ENCODE measurements around the gene CRYBG1. TPM values are rescaled to one million over a fixed set of nuclear protein-coding genes. Genes with fewer than 3 reads are reported as not detected.

Gene CRYBG1
- total and polyA plus RNA-seq, 8 donors: 2.3 to 9.2 (median 4.3) TPM

GRCh38 chr6:106496823-106497222, 136.3 kb downstream of the CRYBG1 start:
- no peak overlapping the region for H3K4me3 ChIP-seq
- ATAC-seq (peak in 1 of 4 donors; percentile 46), FAIRE-seq (no peak), DNase-seq (no peak)
- 76 to 90% methylated on average over 6 of the region's 6 CpGs for WGBS, 2 donors
- no peaks in the 10 kb centered on the region for H3K27me3 ChIP-seq
- H3K9me3 ChIP-seq: no peaks in the 10 kb centered on the region
- intact Hi-C loops (cut with DNase I): no loop called here
- no peaks in the 10 kb centered on the region for H3K4me1 ChIP-seq
- no peaks in the 10 kb centered on the region for H3K36me3 ChIP-seq
- H3K27ac ChIP-seq: no peak overlapping the region
- TF ChIP-seq CTCF (IDR thresholded peaks at IDR 0.05): no peak

DNA sequence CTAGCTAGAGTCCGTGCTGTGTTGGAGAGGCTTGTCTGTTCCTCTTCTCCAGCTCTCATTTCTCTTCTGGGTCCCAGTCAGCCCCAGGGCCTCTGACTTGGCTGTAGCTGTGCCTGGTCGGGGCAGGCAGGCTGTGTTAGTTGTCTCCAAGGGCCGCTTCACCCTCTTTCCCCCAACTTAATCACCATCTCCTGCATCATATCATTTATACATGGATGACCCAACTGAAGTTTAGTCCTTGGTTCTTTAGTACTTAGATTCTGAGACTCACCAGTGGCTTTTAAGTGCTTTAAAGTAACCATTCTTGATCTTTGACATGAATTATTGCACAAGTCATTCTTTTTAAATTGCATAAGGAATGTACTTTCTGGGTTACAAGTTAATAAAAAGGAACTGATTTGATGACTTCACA, 141.4 kb downstream of the CRYBG1 start:
- TF ChIP-seq CTCF (IDR thresholded peaks at IDR 0.05): no peak

DNA sequence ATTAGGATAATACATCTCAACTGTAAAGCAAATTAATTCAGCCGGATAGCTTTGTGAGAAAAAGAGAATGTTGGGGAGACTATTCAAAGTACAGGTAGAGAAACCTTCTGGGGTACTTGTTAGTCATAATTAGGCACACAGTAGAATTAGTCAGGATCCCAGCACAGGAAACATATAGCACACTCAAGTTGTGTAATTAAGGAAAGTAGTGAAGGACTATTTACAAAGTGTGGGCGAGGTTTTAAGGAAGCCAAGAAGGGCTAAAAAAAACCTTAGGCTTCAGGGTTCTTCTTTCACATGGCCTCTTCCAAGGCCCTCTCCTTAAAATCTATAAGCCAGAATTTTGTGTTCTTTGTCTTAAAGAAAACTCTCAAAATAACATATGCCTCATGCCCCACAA, 142.0 kb downstream of the CRYBG1 start:
- Histone ChIP-seq H3K27me3 (no peaks in the 10 kb centered on the region), H3K36me3 (no peaks in the 10 kb centered on the region), H3K4me3 (no peak overlapping the region), H3K27ac (no peak overlapping the region), H3K4me1 (no peaks in the 10 kb centered on the region), H3K9me3 (no peaks in the 10 kb centered on the region)
- ATAC-seq (peak in 1 of 4 donors; percentile 46), FAIRE-seq (no peak), DNase-seq (no peak)
- no peak for TF ChIP-seq CTCF (IDR thresholded peaks at IDR 0.05)
- intact Hi-C loops (cut with DNase I): no loop called here
- 85 to 95% methylated on average over 2 of the region's 2 CpGs for WGBS, 2 donors

More for the DNA sequence above, 141.4 kb downstream of the CRYBG1 start:
- Histone ChIP-seq H3K4me3 (no peak overlapping the region), H3K27me3 (no peaks in the 10 kb centered on the region), H3K27ac (no peak overlapping the region), H3K9me3 (no peaks in the 10 kb centered on the region), H3K4me1 (no peaks in the 10 kb centered on the region), H3K36me3 (no peaks in the 10 kb centered on the region)
- ATAC-seq: peak in 2 of 4 donors; percentile 61 to 70
- 70 to 85% methylated on average over 3 of the region's 3 CpGs for WGBS, 2 donors
- FAIRE-seq: no peak
- DNase-seq: no peak
- intact Hi-C loops (cut with DNase I): no loop called here

GRCh38 chr6:106508277-106508676, 147.8 kb downstream of the CRYBG1 start:
- H3K27me3 ChIP-seq: no peaks in the 10 kb centered on the region
- no peak for FAIRE-seq

More at GRCh38 chr6:106508277-106508676, 147.8 kb downstream of the CRYBG1 start:
- Histone ChIP-seq H3K4me3 (no peak overlapping the region), H3K9me3 (no peaks in the 10 kb centered on the region), H3K4me1 (peaks cover 0 to 14% (median 0%) of the 10 kb centered on the region in 3 donors), H3K36me3 (no peaks in the 10 kb centered on the region), H3K27ac (no peak overlapping the region)
- ATAC-seq (no peak), DNase-seq (no peak)
- WGBS, 2 donors: 68 to 77% methylated on average over 2 of the region's 2 CpGs
- intact Hi-C loops (cut with DNase I): no loop called here
- TF ChIP-seq CTCF (IDR thresholded peaks at IDR 0.05): no peak

Measured in pancreas (tissue), 10 donors.